K562 (cell line): Measurements from ENCODE around the gene C2. TPM values are rescaled to one million over a fixed set of nuclear protein-coding genes. Genes with fewer than 3 reads are reported as not detected.

Source experiments
- ATAC-seq: fragments of 200-7000 bp; cut with Tn5 transposase; 3 replicates; pipeline ENCODE4 v1.9.1; 2020; ENCODE audit warnings: moderate library complexity
- BruUV-seq: library from RNA; stranded (reverse); fragments of 400-500 nt; replicated peaks from 2 replicates; lab custom pipeline; 2021; lab: Mats Ljungman, UMichigan
- CTCF ChIA-PET: fragments of 300-600 bp; formaldehyde crosslinking; extraction: SDS; loops from one replicate; lab custom pipeline; 2021; ENCODE audit warnings: low intra/inter-chr PET ratio; lab: Yijun Ruan, JAX
- POLR2A ChIA-PET: fragments of 300-600, 350-650 bp; sonication (Branson Sonifier 250); formaldehyde crosslinking; extraction: SDS; loops from one replicate; lab custom pipeline; 2021; ENCODE audit warnings: antibody characterized with exemption, inconsistent platforms; lab: Yijun Ruan, JAX
- DNase-seq, 4 experiments: peaks; one replicate each; pipeline versions ENCODE4 v3.0.0 to v3.0.0-alpha.2; 2011 to 2018; ENCODE audit warnings: low spot score in 3 of 4, mixed read lengths in 3 of 4; ENCODE audit errors: extremely low read depth in 1 of 4
- FAIRE-seq: peaks from 2 replicates; lab custom pipeline; 2011; peaks lifted over from hg19 to GRCh38; lab: Jason Lieb, UNC
- H2AFZ ChIP-seq: 2 replicates; pipeline ENCODE4 v1.6.0; 2011; ENCODE audit warnings: low read depth, low read length, control low read depth, inconsistent platforms
- H3K27ac ChIP-seq: fragments of 200-600 bp; 3 replicates; pipeline ENCODE4 v1.8.0; 2011; ENCODE audit warnings: low read depth, mild to moderate bottlenecking, control low read depth, inconsistent platforms, low read length, moderate library complexity, mixed read lengths; ENCODE audit errors: extremely low read depth
- H3K27me3 ChIP-seq, 2 experiments: fragments of 300-600 bp in 1 of 2; 2 replicates in 1 of 2; 3 replicates in 1 of 2; pipeline versions ENCODE4 v1.6.0 to v1.8.0; 2011; ENCODE audit warnings: inconsistent platforms in 2 of 2, low read length in 2 of 2, mild to moderate bottlenecking in 1 of 2, mixed read lengths in 1 of 2, moderate library complexity in 1 of 2; ENCODE audit not compliant: control insufficient read depth in 2 of 2, insufficient read depth in 2 of 2
- H3K36me3 ChIP-seq: fragments of 300-600 bp; 3 replicates; pipeline ENCODE4 v1.8.0; 2011; ENCODE audit warnings: mild to moderate bottlenecking, low read length, inconsistent platforms; ENCODE audit not compliant: control insufficient read depth, insufficient read depth
- H3K4me1 ChIP-seq, 2 experiments: fragments of 200-600 bp in 1 of 2; replicated peaks in 1 of 2; 2 replicates in 1 of 2; 3 replicates in 1 of 2; pipeline versions ENCODE4 v1.5.1 to v1.8.0; 2011; ENCODE audit warnings: inconsistent platforms in 2 of 2, low read length in 2 of 2, mild to moderate bottlenecking in 1 of 2, mixed read lengths in 1 of 2, moderate library complexity in 1 of 2; ENCODE audit not compliant: control insufficient read depth in 2 of 2, insufficient read depth in 2 of 2
- H3K4me2 ChIP-seq: 2 replicates; pipeline ENCODE4 v1.6.1; 2011; ENCODE audit warnings: low read length, control low read depth, inconsistent platforms, mixed read lengths; ENCODE audit not compliant: insufficient read depth
- H3K4me3 ChIP-seq: fragments of 200-600 bp; sonication (generic), shearing (Covaris generic); 2 replicates; pipeline ENCODE4 v1.5.1; 2016; ENCODE audit warnings: control low read depth, inconsistent platforms
- H3K79me2 ChIP-seq: fragments of 200-600 bp; 3 replicates; pipeline ENCODE4 v1.8.0; 2011; ENCODE audit warnings: low read length, inconsistent platforms; ENCODE audit not compliant: control insufficient read depth, insufficient read depth
- H3K9ac ChIP-seq, 2 experiments: 2 replicates each; pipeline versions ENCODE4 v1.6.0 to v1.6.1; 2011; ENCODE audit warnings: low read depth in 2 of 2, low read length in 2 of 2, control low read depth in 1 of 2, inconsistent platforms in 1 of 2, mild to moderate bottlenecking in 1 of 2, mixed read lengths in 1 of 2; ENCODE audit not compliant: insufficient read depth in 1 of 2
- H3K9me1 ChIP-seq: one replicate; pipeline ENCODE4 v1.6.0; 2011; ENCODE audit warnings: inconsistent platforms, mild to moderate bottlenecking, low read length, moderate library complexity; ENCODE audit not compliant: control insufficient read depth, insufficient read depth
- H3K9me3 ChIP-seq: replicated peaks from 2 replicates; pipeline ENCODE4 v1.5.1; 2011; ENCODE audit warnings: low read depth, low read length, inconsistent platforms; ENCODE audit not compliant: control insufficient read depth, insufficient read depth
- H4K20me1 ChIP-seq: replicated peaks from 2 replicates; pipeline ENCODE4 v1.6.1; 2011; ENCODE audit warnings: low read length, inconsistent platforms, mixed read lengths; ENCODE audit not compliant: control insufficient read depth, insufficient read depth
- BMI1 ChIP-seq: fragments of 150-350 bp; IDR thresholded peaks from 2 replicates; pipeline ENCODE4 v1.6.1; 2014; ENCODE audit warnings: low read length
- BRCA1 ChIP-seq, 2 experiments: fragments of 450-650 bp in 1 of 2; sonication (generic) in 1 of 2; formaldehyde crosslinking in 1 of 2; IDR thresholded peaks; 2 replicates each; pipeline versions ENCODE4 v1.5.0 to v1.6.1; 2017 to 2020; ENCODE audit warnings: mild to moderate bottlenecking in 1 of 2, missing genetic modification reagents in 1 of 2
- CREB1 ChIP-seq, 2 experiments: sonication (generic) in 1 of 2; formaldehyde crosslinking in 1 of 2; IDR thresholded peaks; 2 replicates each; pipeline versions ENCODE4 v1.6.1 to v1.8.0; 2012 to 2022; ENCODE audit warnings: inconsistent platforms in 1 of 2, mild to moderate bottlenecking in 1 of 2, missing genetic modification reagents in 1 of 2, moderate library complexity in 1 of 2
- CREM ChIP-seq: IDR thresholded peaks from 2 replicates; pipeline ENCODE4 v1.6.1; 2014; ENCODE audit warnings: antibody characterized with exemption, low read depth
- GTF2E2 ChIP-seq: fragments of 200-800 bp; sonication (Bioruptor generic); IDR thresholded peaks from 2 replicates; pipeline ENCODE4 v1.6.1; 2016; ENCODE audit warnings: missing genetic modification characterization, missing compliant biosample characterization
- NONO ChIP-seq, 2 experiments: fragments of 200-400 bp in 1 of 2; fragments of 450-650 bp in 1 of 2; formaldehyde crosslinking in 1 of 2; IDR thresholded peaks; 2 replicates each; pipeline ENCODE4 v1.6.1; 2017; ENCODE audit warnings: low read depth in 2 of 2, mild to moderate bottlenecking in 2 of 2, moderate library complexity in 2 of 2, low read length in 1 of 2
- NR2C1 ChIP-seq, 2 experiments: fragments of 450-650 bp; IDR thresholded peaks; 2 replicates each; pipeline ENCODE4 v1.6.1; 2017; ENCODE audit warnings: mild to moderate bottlenecking in 2 of 2, antibody characterized with exemption in 1 of 2, inconsistent platforms in 1 of 2, missing compliant biosample characterization in 1 of 2, missing genetic modification characterization in 1 of 2
- POLR2AphosphoS2 ChIP-seq: IDR thresholded peaks from 2 replicates; pipeline ENCODE4 v1.6.1; 2012; ENCODE audit warnings: low read length, improper control_type of control experiment
- POLR3A ChIP-seq: IDR thresholded peaks from 2 replicates; pipeline ENCODE4 v1.6.1; 2011; ENCODE audit warnings: borderline replicate concordance, mild to moderate bottlenecking, moderate library complexity; ENCODE audit not compliant: insufficient read length, insufficient read depth; ENCODE audit errors: extremely low read depth
- SNIP1 ChIP-seq: fragments of 450-650 bp; IDR thresholded peaks from 2 replicates; pipeline ENCODE4 v1.7.1; 2017; ENCODE audit warnings: low read depth, mild to moderate bottlenecking
- SREBF1 ChIP-seq: fragments of 150-350 bp; IDR thresholded peaks from 2 replicates; pipeline ENCODE4 v1.6.1; 2014; ENCODE audit warnings: antibody characterized with exemption, low read depth, low read length, borderline replicate concordance
- TFAM ChIP-seq: fragments of 250-450 bp; sonication (Bioruptor Pico); conservative IDR thresholded peaks from 2 replicates; pipeline ENCODE4 v1.5.0; 2021; ENCODE audit warnings: mild to moderate bottlenecking, moderate library complexity
- ZNF586 ChIP-seq: fragments of 450-650 bp; formaldehyde crosslinking; conservative IDR thresholded peaks from 2 replicates; pipeline ENCODE4 v1.4.0; 2020; ENCODE audit warnings: mild to moderate bottlenecking, moderate library complexity
- ZNF717 ChIP-seq: fragments of 250-450 bp; sonication (Bioruptor Pico); IDR thresholded peaks from 2 replicates; pipeline ENCODE4 v1.5.0; 2021
- ZNF75A ChIP-seq: fragments of 450-650 bp; formaldehyde crosslinking; IDR thresholded peaks from 2 replicates; pipeline ENCODE4 v1.4.0; 2020; ENCODE audit warnings: mild to moderate bottlenecking
- WGBS: fragments of 100-300 bp; shearing (Covaris generic); methylation state at CpG from one replicate; pipeline ENCODE4 v1.1.6; 2016; ENCODE audit warnings: low coverage, mixed read lengths; ENCODE audit not compliant: insufficient coverage; ENCODE audit errors: missing lambda C conversion rate; 5-methylcytosine and 5-hydroxymethylcytosine counted together
- in situ Hi-C: fragments of 300-500 bp; cut with MboI; formaldehyde crosslinking; loops from 4 replicates; pipeline ENCODE4 v1.15.0; 2018; ENCODE audit warnings: inconsistent platforms, mixed read lengths
- intact Hi-C: fragments of 100-400 bp; cut with micrococcal nuclease; formaldehyde crosslinking; loops from 2 replicates; pipeline ENCODE4 v1.14.2; 2022
- polyA plus RNA-seq, 8 experiments: library from polyadenylated mRNA; depleted of rRNA in 4 of 8; stranded (reverse) in 5 of 8; unstranded in 3 of 8; fragments of >200 nt; fragmentation: Nextera tagmentation in 2 of 8; fragmentation: Illumina TruSeq in 1 of 8; extraction: Ambion mirVana in 2 of 8; extraction: Trizol in 1 of 8; gene quantifications; 2 replicates each; pipeline versions ENCODE4 v1.2.1 to v1.2.3, GENCODE V29; 2011 to 2014; ENCODE audit warnings: inconsistent platforms in 1 of 8, missing spikeins in 1 of 8
- total RNA-seq, 7 experiments: library from RNA; depleted of rRNA in 6 of 7; stranded (reverse); fragments of >200 nt in 6 of 7; fragmentation: Illumina TruSeq in 2 of 7; extraction: Trizol in 2 of 7; gene quantifications; 2 replicates each; pipeline versions ENCODE4 v1.2.1 to v1.2.3, GENCODE V29; 2011 to 2021; ENCODE audit warnings: low replicate concordance in 1 of 7
- TF ChIP-seq, protein P1 (sequence below): IDR thresholded peaks from 3 replicates; pipeline ENCODE4 v1.6.1; 2011; ENCODE audit warnings: borderline replicate concordance, mild to moderate bottlenecking; ENCODE audit not compliant: insufficient read length, insufficient read depth
- TF ChIP-seq, protein P2 (sequence below): fragments of 250-450 bp; sonication (Bioruptor Pico); IDR thresholded peaks from 2 replicates; pipeline ENCODE4 v1.6.1; 2021; ENCODE audit warnings: mild to moderate bottlenecking

Gene C2
- total and polyA plus RNA-seq, 9 of the 15 experiments (the other 6 are each of a cell fraction or from before 2014, with no cell fraction given) = 0.05 to 1.1 (median 0.39) TPM; not detected in 1

DNA sequence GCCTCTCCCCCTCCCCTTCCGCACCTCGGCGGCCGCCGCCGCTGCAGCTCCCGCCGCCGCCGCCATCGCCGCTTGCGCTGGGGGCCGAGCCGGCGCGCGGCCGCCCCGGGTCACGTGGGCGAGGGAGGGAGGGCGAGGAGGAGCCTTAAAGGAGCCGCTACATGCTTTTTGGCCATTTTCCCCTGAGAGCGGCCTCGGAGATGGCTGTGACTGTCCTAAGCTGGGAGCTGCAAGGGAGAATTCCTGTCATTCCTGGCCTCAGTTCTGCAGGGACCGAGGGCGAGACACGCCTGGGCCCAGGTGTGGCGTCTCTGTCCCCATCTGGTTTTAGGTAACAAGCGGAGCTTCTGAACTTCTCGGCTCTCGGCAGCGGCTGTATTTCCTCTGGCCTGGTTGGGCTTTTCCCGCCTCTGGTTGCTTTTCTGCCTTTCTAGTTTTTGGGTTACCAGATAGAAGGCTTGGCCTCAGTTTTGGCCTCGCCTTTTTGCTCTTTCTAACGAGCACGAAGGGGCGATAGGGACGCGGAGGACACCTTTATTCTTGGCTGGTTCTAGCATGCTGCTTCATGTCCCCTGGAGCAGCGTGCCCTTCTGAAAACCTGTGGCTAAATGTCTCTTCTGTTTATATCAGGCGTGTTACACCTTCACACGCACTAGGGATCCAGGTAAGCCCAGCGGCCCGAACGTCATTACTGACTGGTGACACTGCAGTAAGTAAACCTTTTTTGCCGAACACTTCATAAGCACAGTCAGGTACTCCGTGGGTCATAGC, 29.7 kb upstream of the C2 start, which contains the start of gene EHMT2 (continued):
- TF ChIP-seq NONO (IDR thresholded peaks at IDR 0.05; ENCODE audit: low read depth in 2 of 2, low read length in 1 of 2) (peak in 1 of 2 experiments; percentile 6; a peak in 1 of 4 replicates), TFAM (no peak)

DNA sequence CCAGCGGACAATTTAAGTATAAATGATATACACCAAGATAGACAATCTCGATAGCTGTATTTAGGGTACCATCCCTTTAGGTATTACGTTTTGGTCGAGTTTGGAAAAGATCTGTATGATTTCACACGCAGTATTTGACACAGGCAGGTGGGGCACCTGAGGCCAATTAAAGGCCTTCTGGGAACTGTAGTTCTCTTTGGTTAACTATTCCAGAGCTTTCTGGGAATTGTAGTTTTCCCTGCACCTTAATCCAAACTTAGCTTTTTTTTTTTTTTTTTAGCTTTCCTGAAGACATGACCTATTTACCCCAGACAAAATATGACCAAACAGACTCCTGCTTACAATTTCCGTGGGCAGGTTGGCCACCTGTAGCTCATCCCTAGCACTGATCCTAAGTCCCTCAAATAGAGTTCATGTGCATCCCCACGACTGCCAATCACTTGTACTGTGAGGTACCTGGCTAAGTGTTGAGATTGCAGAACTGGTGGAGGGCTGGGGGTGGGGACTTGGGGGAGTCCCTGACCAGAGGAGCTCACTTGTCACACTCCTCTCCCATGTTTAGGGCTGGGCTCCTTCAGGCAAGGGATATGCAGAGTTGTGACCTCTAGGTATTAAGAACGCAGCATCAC, 29.0 kb upstream of the C2 start:
- Histone ChIP-seq H3K79me2 (peaks cover 49% of the 10 kb centered on the region), H3K27me3 (no peaks in the 10 kb centered on the region), H3K9me1 (no peaks in the 10 kb centered on the region), H3K4me1 (peaks cover 31 to 43% of the 10 kb centered on the region in 2 experiments; a peak in 4 of 5 replicates), H3K36me3 (peaks cover 36% of the 10 kb centered on the region; the same call in 2 of the 3 replicates), H3K4me2 (peak overlapping the region; percentile 97), H3K9ac (peak overlapping the region; percentile 91 to 99; a peak in 3 of 4 replicates), H3K9me3 (no peaks in the 10 kb centered on the region), H4K20me1 (peaks cover 3% of the 10 kb centered on the region; the same call in 1 of the 2 replicates), H3K27ac (peak overlapping the region; percentile 84), H3K4me3 (peak overlapping the region; percentile 68), H2AFZ (peak overlapping the region; percentile 95)
- ChIA-PET CTCF (no interaction called here), POLR2A (interaction anchor here (0.6 to 2.4 kb wide), 14 partner anchors 9 to 234 kb away, joined by 3 to 10 read pairs (median 5); partner anchors contain the start of genes DXO, GPANK1, HSPA1B and NEU1)
- in situ Hi-C loops = no loop called here
- ATAC-seq = peak; percentile 47
- BruUV-seq = no TSS peak
- intact Hi-C loops = no loop called here
- peak in 2 of 4 experiments; percentile 51 to 71 for DNase-seq
- FAIRE-seq = no peak
- 9% methylated on average over 8 of the region's 8 CpGs for WGBS
- no peak for TF ChIP-seq SREBF1
- no peak for TF ChIP-seq POLR3A
- 0 out of 2 replicates have a peak, but pooled peaks have one; percentile 2 for TF ChIP-seq ZNF717 (CRISPR knock-in tag)
- TF ChIP-seq, protein P1, sequence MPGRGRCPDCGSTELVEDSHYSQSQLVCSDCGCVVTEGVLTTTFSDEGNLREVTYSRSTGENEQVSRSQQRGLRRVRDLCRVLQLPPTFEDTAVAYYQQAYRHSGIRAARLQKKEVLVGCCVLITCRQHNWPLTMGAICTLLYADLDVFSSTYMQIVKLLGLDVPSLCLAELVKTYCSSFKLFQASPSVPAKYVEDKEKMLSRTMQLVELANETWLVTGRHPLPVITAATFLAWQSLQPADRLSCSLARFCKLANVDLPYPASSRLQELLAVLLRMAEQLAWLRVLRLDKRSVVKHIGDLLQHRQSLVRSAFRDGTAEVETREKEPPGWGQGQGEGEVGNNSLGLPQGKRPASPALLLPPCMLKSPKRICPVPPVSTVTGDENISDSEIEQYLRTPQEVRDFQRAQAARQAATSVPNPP = no peak
- TF ChIP-seq, protein P2, sequence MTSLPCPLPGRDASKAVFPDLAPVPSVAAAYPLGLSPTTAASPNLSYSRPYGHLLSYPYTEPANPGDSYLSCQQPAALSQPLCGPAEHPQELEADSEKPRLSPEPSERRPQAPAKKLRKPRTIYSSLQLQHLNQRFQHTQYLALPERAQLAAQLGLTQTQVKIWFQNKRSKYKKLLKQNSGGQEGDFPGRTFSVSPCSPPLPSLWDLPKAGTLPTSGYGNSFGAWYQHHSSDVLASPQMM (CRISPR knock-in tag) = no peak
- peak; percentile 44; the same call in 1 of the 2 replicates for TF ChIP-seq CREM
- no peak for TF ChIP-seq BMI1
- 0 out of 2 replicates have a peak, but pooled peaks have one; percentile 72 for TF ChIP-seq POLR2AphosphoS2
- TF ChIP-seq ZNF586 (CRISPR knock-in tag) = no peak
- 0 out of 2 replicates have a peak, but pooled peaks have one; percentile 24 for TF ChIP-seq CREB1 (IDR thresholded peaks at IDR 0.05)
- 0 out of 2 replicates have a peak, but pooled peaks have one; percentile 5 for TF ChIP-seq CREB1 (CRISPR knock-in tag; IDR thresholded peaks at IDR 0.05)
- no peak for TF ChIP-seq NR2C1 (IDR thresholded peaks at IDR 0.05)
- peak; percentile 79 for TF ChIP-seq NR2C1 (tag; IDR thresholded peaks at IDR 0.05)
- no peak for TF ChIP-seq SNIP1
- no peak for TF ChIP-seq GTF2E2 (tag)
- no peak for TF ChIP-seq BRCA1 (IDR thresholded peaks at IDR 0.05)
- TF ChIP-seq BRCA1 (CRISPR knock-in tag; IDR thresholded peaks at IDR 0.05) = no peak
- no peak for TF ChIP-seq ZNF75A
